ENCODE data around the gene ALDH1L2. TPM values are rescaled to one million over a fixed set of nuclear protein-coding genes. Genes with fewer than 3 reads are reported as not detected.

The ALDH1L2 gene
- total RNA-seq, 1 donor = 79.1 TPM

GRCh38 chr12:105025890-105026289 lies 58.4 kb downstream of the ALDH1L2 start:
- peak; percentile 96 for DNase-seq (ENCODE audit: low read depth)
- no peak for TF ChIP-seq CTCF (IDR thresholded peaks at IDR 0.05; ENCODE audit: insufficient read depth, low read length)
- no peak overlapping the region for H3K4me3 ChIP-seq (ENCODE audit: low read depth, low read length)

GRCh38 chr12:105024928-105025327 lies 59.3 kb downstream of the ALDH1L2 start:
- TF ChIP-seq CTCF (IDR thresholded peaks at IDR 0.05; ENCODE audit: insufficient read depth, low read length) = no peak
- no peak overlapping the region for H3K4me3 ChIP-seq (ENCODE audit: low read depth, low read length)
- no peak for DNase-seq (ENCODE audit: low read depth)

GRCh38 chr12:105020241-105020962 lies 63.9 kb downstream of the ALDH1L2 start:
- no peak overlapping the region for H3K4me3 ChIP-seq (ENCODE audit: low read depth, low read length)
- no peak for DNase-seq (ENCODE audit: low read depth)
- no peak for TF ChIP-seq CTCF (IDR thresholded peaks at IDR 0.05; ENCODE audit: insufficient read depth, low read length)

- no peak for TF ChIP-seq CTCF (IDR thresholded peaks at IDR 0.05; ENCODE audit: insufficient read depth, low read length)
- DNase-seq (ENCODE audit: low read depth) = no peak
- no peak overlapping the region for H3K4me3 ChIP-seq (ENCODE audit: low read depth, low read length)
Observed at GRCh38 chr12:105018776-105019175, 65.5 kb downstream of the ALDH1L2 start.

- DNase-seq (ENCODE audit: low read depth) = no peak
- TF ChIP-seq CTCF (IDR thresholded peaks at IDR 0.05; ENCODE audit: insufficient read depth, low read length) = no peak
- no peak overlapping the region for H3K4me3 ChIP-seq (ENCODE audit: low read depth, low read length)
Observed at GRCh38 chr12:105018012-105018411, 66.2 kb downstream of the ALDH1L2 start.

- no peak for DNase-seq (ENCODE audit: low read depth)
- TF ChIP-seq CTCF (IDR thresholded peaks at IDR 0.05; ENCODE audit: insufficient read depth, low read length) = no peak
- H3K4me3 ChIP-seq (ENCODE audit: low read depth, low read length) = no peak overlapping the region
Observed at GRCh38 chr12:105015543-105015942, 68.7 kb downstream of the ALDH1L2 start.

GRCh38 chr12:105014603-105015002 lies 69.7 kb downstream of the ALDH1L2 start:
- TF ChIP-seq CTCF (IDR thresholded peaks at IDR 0.05; ENCODE audit: insufficient read depth, low read length) = no peak
- DNase-seq (ENCODE audit: low read depth) = no peak

More at GRCh38 chr12:105014603-105015002, 69.7 kb downstream of the ALDH1L2 start:
- no peak overlapping the region for H3K4me3 ChIP-seq (ENCODE audit: low read depth, low read length)

Measured in fibroblast of the aortic adventitia (primary cell).